GM12878 (cell line): ENCODE results near the gene INF2. TPM values are rescaled to one million over a fixed set of nuclear protein-coding genes. Genes with fewer than 3 reads are reported as not detected.
A peak's percentile ranks its signal among the peaks of the same experiment; 100 is the strongest.

Experiments used
- ATAC-seq: fragments of 200-7000 bp; cut with Tn5 transposase; 3 replicates; pipeline ENCODE4 v1.9.1; 2020; ENCODE audit warnings: mild to moderate bottlenecking, moderate library complexity
- BruUV-seq: library from RNA; stranded (reverse); fragments of 400-500 nt; replicated peaks from 2 replicates; lab custom pipeline; 2021; lab: Mats Ljungman, UMichigan
- CTCF ChIA-PET: fragments of 300-600 bp; sonication (Branson Sonifier 250); formaldehyde crosslinking; extraction: SDS; loops from one replicate; lab custom pipeline; 2021; ENCODE audit warnings: inconsistent platforms; lab: Yijun Ruan, JAX
- POLR2A ChIA-PET: fragments of 350-600 bp; formaldehyde crosslinking; extraction: SDS; loops from one replicate; lab custom pipeline; 2021; ENCODE audit warnings: inconsistent platforms; lab: Charles Lee
- RAD21 ChIA-PET: fragments of 300-600 bp; sonication (Branson Sonifier 250); formaldehyde crosslinking; loops from one replicate; lab custom pipeline; 2023; ENCODE audit warnings: antibody characterized with exemption; ENCODE audit not compliant: unreplicated experiment; lab: Charles Lee
- SMC1A ChIA-PET: fragments of 300-600 bp; sonication (Branson Sonifier 250); formaldehyde crosslinking; loops from one replicate; lab custom pipeline; 2023; ENCODE audit not compliant: unreplicated experiment, uncharacterized antibody; lab: Charles Lee
- DNase-seq: peaks from one replicate; pipeline ENCODE4 v3.0.0-alpha.2; 2011; ENCODE audit warnings: low read depth, low spot score
- FAIRE-seq: peaks from 3 replicates; lab custom pipeline; 2011; peaks lifted over from hg19 to GRCh38; lab: Jason Lieb, UNC
- H2AFZ ChIP-seq: 2 replicates; pipeline ENCODE4 v1.6.0; 2011; ENCODE audit warnings: low read depth, low read length, control low read depth; ENCODE audit not compliant: control insufficient read depth
- H3K27ac ChIP-seq: 2 replicates; pipeline ENCODE4 v1.5.1; 2011; ENCODE audit warnings: control low read depth; ENCODE audit not compliant: control insufficient read depth, insufficient read depth
- H3K27me3 ChIP-seq, 2 experiments: replicated peaks in 1 of 2; 2 replicates each; pipeline versions ENCODE4 v1.6.0 to v1.6.1; 2011; ENCODE audit warnings: low read length in 1 of 2; ENCODE audit not compliant: control insufficient read depth in 2 of 2, insufficient read depth in 2 of 2
- H3K36me3 ChIP-seq, 2 experiments: 2 replicates each; pipeline ENCODE4 v1.5.1; 2011; ENCODE audit warnings: low read length in 1 of 2; ENCODE audit not compliant: control insufficient read depth in 2 of 2, insufficient read depth in 2 of 2
- H3K4me1 ChIP-seq: 2 replicates; pipeline ENCODE4 v1.6.1; 2011; ENCODE audit warnings: mild to moderate bottlenecking, low read length, moderate library complexity, mixed read lengths; ENCODE audit not compliant: control insufficient read depth, insufficient read depth
- H3K4me2 ChIP-seq: 2 replicates; pipeline ENCODE4 v1.6.0; 2011; ENCODE audit warnings: control low read depth; ENCODE audit not compliant: control insufficient read depth, insufficient read depth
- H3K4me3 ChIP-seq: fragments of 200-600 bp; sonication (generic); 2 replicates; pipeline ENCODE4 v1.5.1; 2016
- H3K79me2 ChIP-seq: 2 replicates; pipeline ENCODE4 v1.6.0; 2011; ENCODE audit warnings: low read length; ENCODE audit not compliant: control insufficient read depth, insufficient read depth
- H3K9ac ChIP-seq: 2 replicates; pipeline ENCODE4 v1.8.0; 2011; ENCODE audit warnings: low read length, control low read depth, mixed read lengths; ENCODE audit not compliant: control insufficient read depth, insufficient read depth
- H3K9me3 ChIP-seq: replicated peaks from 3 replicates; pipeline ENCODE4 v1.5.1; 2011; ENCODE audit warnings: mild to moderate bottlenecking, low read length; ENCODE audit not compliant: control insufficient read depth, insufficient read depth
- H4K20me1 ChIP-seq: 2 replicates; pipeline ENCODE4 v1.6.0; 2011; ENCODE audit not compliant: control insufficient read depth, insufficient read depth
- BHLHE40 ChIP-seq, 2 experiments: fragments of 450-650 bp in 1 of 2; IDR thresholded peaks; 2 replicates each; pipeline ENCODE4 v1.6.1; 2011 to 2017; ENCODE audit warnings: low read depth in 2 of 2, borderline replicate concordance in 1 of 2, improper control_type of control experiment in 1 of 2, low read length in 1 of 2, mild to moderate bottlenecking in 1 of 2
- FOXM1 ChIP-seq: IDR thresholded peaks from 2 replicates; pipeline ENCODE4 v1.6.1; 2012; ENCODE audit warnings: low read depth, mild to moderate bottlenecking, inconsistent platforms, low read length, moderate library complexity
- WGBS: methylation state at CpG from one replicate; pipeline ENCODE4 v1.1.6; 2016; ENCODE audit warnings: low lambda C conversion rate; ENCODE audit not compliant: insufficient replicate concordance, insufficient coverage; ENCODE audit errors: missing lambda C conversion rate; 5-methylcytosine and 5-hydroxymethylcytosine counted together
- in situ Hi-C: fragments of 300-500 bp; cut with MboI; formaldehyde crosslinking; loops from 9 replicates; pipeline ENCODE4 v1.14.3; 2018; ENCODE audit warnings: mixed read lengths
- intact Hi-C: fragments of 100-400 bp; cut with micrococcal nuclease; formaldehyde crosslinking; loops from one replicate; pipeline ENCODE4 v1.14.2; 2022; ENCODE audit not compliant: unreplicated experiment
- polyA plus RNA-seq, 11 experiments: library from polyadenylated mRNA; depleted of rRNA in 4 of 11; unstranded in 6 of 11; stranded (reverse) in 5 of 11; fragments of >200 nt; fragmentation: Nextera tagmentation in 4 of 11; fragmentation: Illumina TruSeq in 1 of 11; extraction: Ambion mirVana in 4 of 11; extraction: Trizol in 1 of 11; gene quantifications; 1 replicate in 1 of 11; 2 replicates in 10 of 11; pipeline versions ENCODE4 v1.2.1 to v1.2.3, GENCODE V29; 2011 to 2016; ENCODE audit warnings: inconsistent platforms in 2 of 11, missing spikeins in 2 of 11, low read depth in 1 of 11
- total RNA-seq, 4 experiments: library from RNA; depleted of rRNA in 3 of 4; stranded (reverse); fragments of >200 nt in 3 of 4; fragmentation: Illumina TruSeq in 1 of 4; extraction: Trizol in 1 of 4; gene quantifications; 2 replicates each; pipeline versions ENCODE4 v1.2.1 to v1.2.3, GENCODE V29; 2013 to 2021
- TF ChIP-seq, protein P1 (sequence below): fragments of 450-650 bp; IDR thresholded peaks from 2 replicates; pipeline ENCODE4 v1.6.1; 2017; ENCODE audit warnings: antibody characterized with exemption, mild to moderate bottlenecking, moderate library complexity
- TF ChIP-seq, protein P2 (sequence below): IDR thresholded peaks from 2 replicates; pipeline ENCODE4 v1.6.1; 2011; ENCODE audit warnings: mild to moderate bottlenecking, low read depth, low read length, moderate library complexity; ENCODE audit not compliant: insufficient replicate concordance
- TF ChIP-seq, protein P3 (sequence below): IDR thresholded peaks from 2 replicates; pipeline ENCODE4 v1.6.1; 2011; ENCODE audit warnings: borderline replicate concordance, low read depth, mild to moderate bottlenecking, moderate library complexity, low read length; ENCODE audit not compliant: insufficient read depth, poor library complexity, severe bottlenecking

Gene INF2
- total and polyA plus RNA-seq, 10 of the 15 experiments (the other 5 are each of a cell fraction or from before 2014, with no cell fraction given): 0.72 to 43.2 (median 8.3) TPM

DNA sequence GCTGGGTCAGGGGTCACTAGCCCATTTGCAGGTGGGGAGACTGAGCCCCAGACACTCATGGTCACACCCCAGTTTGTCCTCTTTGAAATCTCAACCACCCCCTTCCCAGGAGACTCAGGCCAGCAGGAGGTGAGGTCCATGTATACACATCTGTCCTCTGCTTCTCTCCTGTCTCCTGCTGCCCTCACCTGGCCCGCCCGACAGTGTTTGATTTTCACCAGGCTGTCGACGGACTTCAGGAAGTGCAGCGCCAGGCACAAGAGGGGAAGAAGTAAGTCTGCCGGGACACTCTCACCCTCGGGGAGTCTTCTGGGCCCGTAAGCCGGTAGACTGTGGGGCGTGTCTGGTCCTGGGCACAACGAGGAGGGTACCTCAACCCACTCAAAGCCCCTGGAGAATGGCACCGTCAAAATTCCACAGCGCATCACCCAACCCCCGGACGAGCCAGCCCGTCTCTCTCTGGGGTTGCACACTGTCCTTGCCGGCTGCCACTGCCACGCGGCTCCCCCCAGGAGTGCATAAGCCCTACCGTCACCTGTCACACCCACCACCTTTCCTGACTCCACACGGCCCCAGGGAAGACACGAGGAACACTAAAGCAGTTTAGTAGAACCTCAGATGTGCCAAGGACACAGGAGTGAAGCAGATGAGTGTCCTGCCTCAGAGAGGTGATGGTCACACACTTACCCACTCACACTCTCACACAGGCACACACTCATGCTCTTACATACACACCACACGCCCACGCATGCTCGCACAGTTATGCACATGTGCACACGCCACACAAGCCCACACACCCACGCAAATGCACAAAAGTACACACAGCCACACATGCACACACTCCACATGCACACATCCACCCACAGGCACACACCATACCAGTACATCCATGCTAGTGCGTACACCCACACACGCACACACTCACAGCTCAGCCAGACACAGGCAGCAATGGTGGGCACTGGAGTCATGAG is 50.4 kb downstream of the INF2 start:
- no peaks in the 10 kb centered on the region for H4K20me1 ChIP-seq
- no peak for ATAC-seq
- intact Hi-C loops (no loop called here), in situ Hi-C loops (no loop called here)
- ChIA-PET SMC1A (interaction anchor here (0.6 kb wide), 1 partner anchor 9 kb away, joined by 3 read pairs; no protein-coding TSS in a partner anchor), CTCF (interaction anchor here (1.3 kb wide), 1 partner anchor 66 kb away, joined by 3 read pairs; no protein-coding TSS in a partner anchor), POLR2A (no interaction called here), RAD21 (no interaction called here)
- no peaks in the 10 kb centered on the region for H3K4me1 ChIP-seq
- H3K4me2 ChIP-seq: no peak overlapping the region
- H3K27ac ChIP-seq: no peak overlapping the region
- no peaks in the 10 kb centered on the region; a peak in 3 of 4 replicates for H3K27me3 ChIP-seq
- no peak for DNase-seq
- 41% methylated on average over 28 of the region's 29 CpGs for WGBS
- BruUV-seq: no TSS peak
- no peak overlapping the region for H2AFZ ChIP-seq
- no peaks in the 10 kb centered on the region for H3K79me2 ChIP-seq
- no peak for FAIRE-seq
- TF ChIP-seq, protein P1, sequence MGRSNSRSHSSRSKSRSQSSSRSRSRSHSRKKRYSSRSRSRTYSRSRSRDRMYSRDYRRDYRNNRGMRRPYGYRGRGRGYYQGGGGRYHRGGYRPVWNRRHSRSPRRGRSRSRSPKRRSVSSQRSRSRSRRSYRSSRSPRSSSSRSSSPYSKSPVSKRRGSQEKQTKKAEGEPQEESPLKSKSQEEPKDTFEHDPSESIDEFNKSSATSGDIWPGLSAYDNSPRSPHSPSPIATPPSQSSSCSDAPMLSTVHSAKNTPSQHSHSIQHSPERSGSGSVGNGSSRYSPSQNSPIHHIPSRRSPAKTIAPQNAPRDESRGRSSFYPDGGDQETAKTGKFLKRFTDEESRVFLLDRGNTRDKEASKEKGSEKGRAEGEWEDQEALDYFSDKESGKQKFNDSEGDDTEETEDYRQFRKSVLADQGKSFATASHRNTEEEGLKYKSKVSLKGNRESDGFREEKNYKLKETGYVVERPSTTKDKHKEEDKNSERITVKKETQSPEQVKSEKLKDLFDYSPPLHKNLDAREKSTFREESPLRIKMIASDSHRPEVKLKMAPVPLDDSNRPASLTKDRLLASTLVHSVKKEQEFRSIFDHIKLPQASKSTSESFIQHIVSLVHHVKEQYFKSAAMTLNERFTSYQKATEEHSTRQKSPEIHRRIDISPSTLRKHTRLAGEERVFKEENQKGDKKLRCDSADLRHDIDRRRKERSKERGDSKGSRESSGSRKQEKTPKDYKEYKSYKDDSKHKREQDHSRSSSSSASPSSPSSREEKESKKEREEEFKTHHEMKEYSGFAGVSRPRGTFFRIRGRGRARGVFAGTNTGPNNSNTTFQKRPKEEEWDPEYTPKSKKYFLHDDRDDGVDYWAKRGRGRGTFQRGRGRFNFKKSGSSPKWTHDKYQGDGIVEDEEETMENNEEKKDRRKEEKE: no peak
- TF ChIP-seq, protein P2, sequence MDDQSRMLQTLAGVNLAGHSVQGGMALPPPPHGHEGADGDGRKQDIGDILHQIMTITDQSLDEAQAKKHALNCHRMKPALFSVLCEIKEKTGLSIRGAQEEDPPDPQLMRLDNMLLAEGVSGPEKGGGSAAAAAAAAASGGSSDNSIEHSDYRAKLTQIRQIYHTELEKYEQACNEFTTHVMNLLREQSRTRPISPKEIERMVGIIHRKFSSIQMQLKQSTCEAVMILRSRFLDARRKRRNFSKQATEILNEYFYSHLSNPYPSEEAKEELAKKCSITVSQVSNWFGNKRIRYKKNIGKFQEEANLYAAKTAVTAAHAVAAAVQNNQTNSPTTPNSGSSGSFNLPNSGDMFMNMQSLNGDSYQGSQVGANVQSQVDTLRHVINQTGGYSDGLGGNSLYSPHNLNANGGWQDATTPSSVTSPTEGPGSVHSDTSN: peak; percentile 46
- TF ChIP-seq, protein P3, sequence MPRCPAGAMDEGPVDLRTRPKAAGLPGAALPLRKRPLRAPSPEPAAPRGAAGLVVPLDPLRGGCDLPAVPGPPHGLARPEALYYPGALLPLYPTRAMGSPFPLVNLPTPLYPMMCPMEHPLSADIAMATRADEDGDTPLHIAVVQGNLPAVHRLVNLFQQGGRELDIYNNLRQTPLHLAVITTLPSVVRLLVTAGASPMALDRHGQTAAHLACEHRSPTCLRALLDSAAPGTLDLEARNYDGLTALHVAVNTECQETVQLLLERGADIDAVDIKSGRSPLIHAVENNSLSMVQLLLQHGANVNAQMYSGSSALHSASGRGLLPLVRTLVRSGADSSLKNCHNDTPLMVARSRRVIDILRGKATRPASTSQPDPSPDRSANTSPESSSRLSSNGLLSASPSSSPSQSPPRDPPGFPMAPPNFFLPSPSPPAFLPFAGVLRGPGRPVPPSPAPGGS: peak; percentile 92
- TF ChIP-seq BHLHE40 (IDR thresholded peaks at IDR 0.05; ENCODE audit: borderline replicate concordance in 1 of 2, low read depth in 2 of 2, low read length in 1 of 2) (0 out of 4 replicates have a peak, but pooled peaks of 1 of the 2 experiments have one; percentile 17), FOXM1 (no peak)
- no peak overlapping the region for H3K4me3 ChIP-seq
- H3K36me3 ChIP-seq: no peaks in the 10 kb centered on the region
- no peak overlapping the region for H3K9ac ChIP-seq
- H3K9me3 ChIP-seq: no peaks in the 10 kb centered on the region
